ENCODE results near the gene PSORS1C2. TPM values are rescaled to one million over a fixed set of nuclear protein-coding genes. Genes with fewer than 3 reads are reported as not detected.

Gene PSORS1C2
- total RNA-seq, 2 experiments from 2014 or later: not detected

DNA sequence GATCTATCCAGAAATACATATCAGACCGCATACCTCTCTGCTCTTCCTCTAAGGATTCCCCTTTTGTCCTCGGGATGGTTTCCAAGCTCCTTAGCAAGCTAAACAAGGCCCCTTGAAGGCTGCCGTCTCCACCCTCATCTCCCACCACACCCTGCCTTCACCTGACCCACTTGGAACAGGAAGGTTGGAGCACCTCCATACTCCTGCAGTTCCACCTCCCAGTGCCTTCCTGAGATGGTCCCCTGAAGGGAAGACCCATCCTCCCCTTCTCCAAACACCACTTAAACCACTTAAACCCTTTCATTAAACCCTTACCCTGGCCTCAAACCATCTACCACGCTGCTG is 40.1 kb upstream of the PSORS1C2 start:
- TF ChIP-seq EZH2phosphoT487 (IDR thresholded peaks at IDR 0.05; ENCODE audit: borderline replicate concordance, low read depth, low read length): no peak
- TF ChIP-seq, protein P1, sequence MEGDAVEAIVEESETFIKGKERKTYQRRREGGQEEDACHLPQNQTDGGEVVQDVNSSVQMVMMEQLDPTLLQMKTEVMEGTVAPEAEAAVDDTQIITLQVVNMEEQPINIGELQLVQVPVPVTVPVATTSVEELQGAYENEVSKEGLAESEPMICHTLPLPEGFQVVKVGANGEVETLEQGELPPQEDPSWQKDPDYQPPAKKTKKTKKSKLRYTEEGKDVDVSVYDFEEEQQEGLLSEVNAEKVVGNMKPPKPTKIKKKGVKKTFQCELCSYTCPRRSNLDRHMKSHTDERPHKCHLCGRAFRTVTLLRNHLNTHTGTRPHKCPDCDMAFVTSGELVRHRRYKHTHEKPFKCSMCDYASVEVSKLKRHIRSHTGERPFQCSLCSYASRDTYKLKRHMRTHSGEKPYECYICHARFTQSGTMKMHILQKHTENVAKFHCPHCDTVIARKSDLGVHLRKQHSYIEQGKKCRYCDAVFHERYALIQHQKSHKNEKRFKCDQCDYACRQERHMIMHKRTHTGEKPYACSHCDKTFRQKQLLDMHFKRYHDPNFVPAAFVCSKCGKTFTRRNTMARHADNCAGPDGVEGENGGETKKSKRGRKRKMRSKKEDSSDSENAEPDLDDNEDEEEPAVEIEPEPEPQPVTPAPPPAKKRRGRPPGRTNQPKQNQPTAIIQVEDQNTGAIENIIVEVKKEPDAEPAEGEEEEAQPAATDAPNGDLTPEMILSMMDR (conservative IDR thresholded peaks at IDR 0.05; ENCODE audit: low read length): no peak
- BruUV-seq (replicated peaks): no TSS peak
- H3K27ac ChIP-seq (ENCODE audit: low read depth, low read length, poor library complexity, severe bottlenecking): no peak overlapping the region
- no peaks in the 10 kb centered on the region for H3K9me2 ChIP-seq (ENCODE audit: insufficient read depth, low read length)
- H3K36me3 ChIP-seq (ENCODE audit: insufficient read depth, low read length): no peaks in the 10 kb centered on the region
- no peak overlapping the region for H3K4me3 ChIP-seq (ENCODE audit: low read depth, low read length, poor library complexity, severe bottlenecking)
- no peak for DNase-seq (ENCODE audit: low spot score)
- 0 out of 2 replicates have a peak overlapping the region, but pooled peaks have one; percentile 35 for H3K4me2 ChIP-seq (ENCODE audit: low read length)
- ChIA-PET CTCF (ENCODE audit: unreplicated experiment) (no interaction called here), POLR2A (interaction anchor here (1.5 kb wide), 1 partner anchor 21 kb away, joined by 5 read pairs; the partner anchor contains the start of genes CCHCR1 and TCF19)
- peaks cover 21% of the 10 kb centered on the region for H3K4me1 ChIP-seq (ENCODE audit: insufficient read depth, low read length, poor library complexity, severe bottlenecking)
- no peak overlapping the region for H2AFZ ChIP-seq (ENCODE audit: low read length)
- no peaks in the 10 kb centered on the region for H4K20me1 ChIP-seq (ENCODE audit: insufficient read depth, low read length)
- H3K79me2 ChIP-seq (ENCODE audit: insufficient read depth, low read depth, low read length): no peaks in the 10 kb centered on the region
- intact Hi-C loops (cut with micrococcal nuclease; ENCODE audit: unreplicated experiment): no loop called here
- H3K9me3 ChIP-seq (ENCODE audit: low read length): no peaks in the 10 kb centered on the region

DNA sequence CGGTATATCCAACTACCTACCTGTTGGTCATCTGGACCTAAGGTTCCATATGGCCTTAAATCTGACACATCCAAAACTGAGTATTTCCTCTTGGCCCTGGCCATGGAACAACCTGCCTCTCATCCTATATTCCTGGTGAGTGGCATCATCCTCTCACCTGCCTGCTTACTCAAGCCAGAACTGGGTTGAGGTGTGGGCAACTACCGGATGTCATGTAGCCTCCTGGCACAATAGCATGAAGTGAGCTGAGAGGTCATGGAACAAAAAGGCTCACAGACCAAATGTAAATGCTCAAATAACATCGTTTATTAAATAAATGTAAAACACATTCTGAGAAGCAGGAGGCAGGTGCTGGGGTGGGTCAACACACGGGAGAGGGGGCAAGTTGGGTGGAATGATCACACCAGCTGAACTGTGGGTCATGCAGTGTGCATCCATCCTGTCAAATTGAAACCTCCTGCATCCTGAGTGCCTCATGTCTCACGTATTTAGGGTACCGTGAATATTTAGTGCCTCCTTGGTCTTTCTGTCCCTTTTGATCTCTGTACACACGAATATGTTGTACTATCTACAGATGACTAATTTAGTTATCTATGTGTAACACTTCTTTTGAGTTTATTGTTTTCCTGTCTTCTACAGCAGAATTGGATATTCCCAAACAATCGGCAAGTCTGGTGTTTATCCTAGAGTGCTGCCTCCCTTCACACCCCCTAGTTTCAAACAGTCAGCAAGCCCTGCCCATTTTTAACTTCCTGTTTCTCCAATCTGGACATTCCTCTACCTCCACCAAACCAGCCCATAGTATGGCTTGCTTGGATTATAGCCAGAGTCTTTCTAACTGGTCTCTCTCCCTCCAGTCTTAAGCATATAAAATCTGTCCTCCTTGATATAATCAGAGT is 39.5 kb upstream of the PSORS1C2 start:
- Histone ChIP-seq H3K9me2 (ENCODE audit: insufficient read depth, low read length) (no peaks in the 10 kb centered on the region), H3K4me1 (ENCODE audit: insufficient read depth, low read length, poor library complexity, severe bottlenecking) (peaks cover 21% of the 10 kb centered on the region), H3K4me3 (ENCODE audit: low read depth, low read length, poor library complexity, severe bottlenecking) (no peak overlapping the region), H3K79me2 (ENCODE audit: insufficient read depth, low read depth, low read length) (no peaks in the 10 kb centered on the region), H2AFZ (ENCODE audit: low read length) (no peak overlapping the region), H3K9me3 (ENCODE audit: low read length) (no peaks in the 10 kb centered on the region), H3K36me3 (ENCODE audit: insufficient read depth, low read length) (no peaks in the 10 kb centered on the region), H3K27ac (ENCODE audit: low read depth, low read length, poor library complexity, severe bottlenecking) (no peak overlapping the region), H3K4me2 (ENCODE audit: low read length) (peak overlapping the region; percentile 35; the same call in 1 of the 2 replicates), H4K20me1 (ENCODE audit: insufficient read depth, low read length) (no peaks in the 10 kb centered on the region)
- no TSS peak for BruUV-seq (replicated peaks)
- no peak for DNase-seq (ENCODE audit: low spot score)
- POLR2A ChIA-PET: no interaction called here
- TF ChIP-seq, protein P1 (conservative IDR thresholded peaks at IDR 0.05; ENCODE audit: low read length): no peak
- TF ChIP-seq EZH2phosphoT487 (IDR thresholded peaks at IDR 0.05; ENCODE audit: borderline replicate concordance, low read depth, low read length): no peak
- CTCF ChIA-PET (ENCODE audit: unreplicated experiment): no interaction called here
- intact Hi-C loops (cut with micrococcal nuclease; ENCODE audit: unreplicated experiment): no loop called here

DNA sequence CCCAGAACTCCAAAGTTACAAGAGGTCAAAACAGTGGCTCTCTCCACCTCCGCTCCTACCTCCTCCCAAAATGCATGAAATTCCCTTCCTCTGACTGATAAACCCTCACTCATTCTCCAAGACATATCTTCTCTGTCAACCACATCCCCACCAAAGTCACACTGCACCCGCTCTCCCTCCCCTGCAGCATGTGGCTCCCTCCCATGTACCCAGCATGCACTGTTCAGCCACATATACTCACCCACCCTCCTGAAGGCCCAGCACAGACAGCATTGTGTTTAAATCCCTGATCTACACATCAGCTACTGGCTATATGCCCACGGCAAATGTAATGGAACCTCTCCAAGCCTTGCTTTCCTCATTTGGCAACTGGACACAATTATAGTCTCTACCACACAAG is 37.1 kb upstream of the PSORS1C2 start:
- no peaks in the 10 kb centered on the region for H3K9me3 ChIP-seq (ENCODE audit: low read length)
- H3K4me2 ChIP-seq (ENCODE audit: low read length): no peak overlapping the region
- no peaks in the 10 kb centered on the region for H3K9me2 ChIP-seq (ENCODE audit: insufficient read depth, low read length)
- peaks cover 21% of the 10 kb centered on the region for H3K4me1 ChIP-seq (ENCODE audit: insufficient read depth, low read length, poor library complexity, severe bottlenecking)
- H2AFZ ChIP-seq (ENCODE audit: low read length): no peak overlapping the region
- TF ChIP-seq, protein P1 (conservative IDR thresholded peaks at IDR 0.05; ENCODE audit: low read length): no peak
- TF ChIP-seq EZH2phosphoT487 (IDR thresholded peaks at IDR 0.05; ENCODE audit: borderline replicate concordance, low read depth, low read length): no peak
- H4K20me1 ChIP-seq (ENCODE audit: insufficient read depth, low read length): no peaks in the 10 kb centered on the region
- no peak for DNase-seq (ENCODE audit: low spot score)
- intact Hi-C loops (cut with micrococcal nuclease; ENCODE audit: unreplicated experiment): no loop called here
- H3K4me3 ChIP-seq (ENCODE audit: low read depth, low read length, poor library complexity, severe bottlenecking): no peak overlapping the region
- BruUV-seq (replicated peaks): no TSS peak
- no peaks in the 10 kb centered on the region for H3K79me2 ChIP-seq (ENCODE audit: insufficient read depth, low read depth, low read length)
- H3K36me3 ChIP-seq (ENCODE audit: insufficient read depth, low read length): no peaks in the 10 kb centered on the region
- ChIA-PET CTCF (ENCODE audit: unreplicated experiment) (no interaction called here), POLR2A (interaction anchor here (0.8 kb wide), 1 partner anchor 8 kb away, joined by 3 read pairs; no protein-coding TSS in a partner anchor)
- no peak overlapping the region for H3K27ac ChIP-seq (ENCODE audit: low read depth, low read length, poor library complexity, severe bottlenecking)

Data from OCI-LY7 (cell line).